Measurements from ENCODE around the gene C19orf85.

GRCh38 chr19:55442372-55442961, 22.1 kb downstream of the C19orf85 start:
- TF ChIP-seq ZNF112 (tag by site-specific recombination; IDR thresholded peaks at IDR 0.05) (no peak), GFI1B (tag by site-specific recombination; IDR thresholded peaks at IDR 0.05) (no peak), ZBTB7A (tag by site-specific recombination; IDR thresholded peaks at IDR 0.05; ENCODE audit: low read depth) (no peak), YY1 (tag by site-specific recombination; IDR thresholded peaks at IDR 0.05) (no peak), CTCF (tag by site-specific recombination; IDR thresholded peaks at IDR 0.05) (no peak), RBAK (tag by site-specific recombination; IDR thresholded peaks at IDR 0.05) (no peak), ZFP41 (tag by site-specific recombination; IDR thresholded peaks at IDR 0.05; ENCODE audit: borderline replicate concordance) (no peak), ZNF530 (tag by site-specific recombination; IDR thresholded peaks at IDR 0.05; ENCODE audit: low read depth) (no peak), ZSCAN4 (tag by site-specific recombination; IDR thresholded peaks at IDR 0.05) (no peak)
